CD4-positive, alpha-beta T cell (primary cell): ENCODE data around the gene VPS52. TPM values are rescaled to one million over a fixed set of nuclear protein-coding genes. Genes with fewer than 3 reads are reported as not detected.

Experiments
- ATAC-seq: fragments of 200-7000 bp; cut with Tn5 transposase; one replicate; pipeline ENCODE4 v1.10.0; 2022; ENCODE audit warnings: mild to moderate bottlenecking; ENCODE audit not compliant: poor library complexity
- CTCF ChIA-PET: fragments of 350-600 bp; sonication (Branson Sonifier 250); formaldehyde crosslinking; loops from one replicate; lab custom pipeline; 2021; ENCODE audit warnings: antibody characterized with exemption, inconsistent platforms; lab: Charles Lee
- POLR2A ChIA-PET: fragments of 350-600 bp; sonication (Branson Sonifier 250); formaldehyde crosslinking; loops from one replicate; lab custom pipeline; 2021; ENCODE audit warnings: antibody characterized with exemption, inconsistent platforms; lab: Charles Lee
- DNase-seq, 14 experiments: peaks; one replicate each; pipeline ENCODE4 v3.0.0-alpha.2; 2013 to 2020; ENCODE audit warnings: mixed read lengths in 2 of 14
- H3K27ac ChIP-seq, 2 donors: one replicate each; pipeline versions ENCODE4 v1.5.1 to v1.7.0; 2013; ENCODE audit warnings: low read length in 2 of 2, low read depth in 1 of 2, mild to moderate bottlenecking in 1 of 2
- H3K27me3 ChIP-seq, 2 experiments: 1 replicate in 1 of 2; 2 replicates in 1 of 2; pipeline versions ENCODE4 v1.6.1 to v1.7.0; 2013; ENCODE audit warnings: low read length in 2 of 2, control low read depth in 1 of 2, mild to moderate bottlenecking in 1 of 2, moderate library complexity in 1 of 2; ENCODE audit not compliant: insufficient read depth in 2 of 2, control insufficient read depth in 1 of 2
- H3K36me3 ChIP-seq: one replicate; pipeline ENCODE4 v1.6.1; 2013; ENCODE audit warnings: low read length, control low read depth; ENCODE audit not compliant: insufficient read depth
- H3K4me1 ChIP-seq: one replicate; pipeline ENCODE4 v1.6.1; 2013; ENCODE audit warnings: low read length, control low read depth; ENCODE audit not compliant: insufficient read depth
- H3K4me3 ChIP-seq: one replicate; pipeline ENCODE4 v1.5.1; 2013; ENCODE audit warnings: mild to moderate bottlenecking, low read length, moderate library complexity
- H3K9me3 ChIP-seq, 2 experiments: 1 replicate in 1 of 2; 2 replicates in 1 of 2; pipeline versions ENCODE4 v1.6.1 to v1.7.0; 2013; ENCODE audit warnings: low read length in 2 of 2, mild to moderate bottlenecking in 2 of 2, control low read depth in 1 of 2, moderate library complexity in 1 of 2; ENCODE audit not compliant: control insufficient read depth in 1 of 2, insufficient read depth in 1 of 2
- H3K27ac Mint-ChIP-seq: one replicate; pipeline ENCODE4 v1.8.0; 2020; ENCODE audit warnings: mixed read lengths
- H3K27me3 Mint-ChIP-seq: one replicate; pipeline ENCODE4 v1.8.0; 2021; ENCODE audit warnings: mixed read lengths
- H3K36me3 Mint-ChIP-seq: one replicate; pipeline ENCODE4 v1.8.0; 2021; ENCODE audit warnings: low read depth, mixed read lengths
- H3K4me1 Mint-ChIP-seq: one replicate; pipeline ENCODE4 v1.8.0; 2021; ENCODE audit warnings: low read depth, mixed read lengths
- H3K4me3 Mint-ChIP-seq: one replicate; pipeline ENCODE4 v1.8.0; 2020; ENCODE audit warnings: mild to moderate bottlenecking, mixed read lengths
- H3K9me3 Mint-ChIP-seq: one replicate; pipeline ENCODE4 v1.8.0; 2020; ENCODE audit warnings: mixed read lengths
- CTCF ChIP-seq: fragments of 200-600 bp; IDR thresholded peaks from one replicate; pipeline ENCODE4 v1.8.0; 2022; ENCODE audit warnings: antibody characterized with exemption, mild to moderate bottlenecking
- intact Hi-C, 2 experiments: fragments of 100-400 bp; cut with DNase I in 1 of 2; cut with micrococcal nuclease in 1 of 2; formaldehyde crosslinking; loops; one replicate each; pipeline versions ENCODE4 v1.15.1 to v1.9.0; 2023 to 2025; cut with DNase I, micrococcal nuclease
- total RNA-seq, 174 experiments: library from RNA in 2 of 174; stranded (reverse) in 2 of 174; gene quantifications; one replicate each; pipeline ENCODE4 v1.2.3 and lab custom pipeline; 2021 to 2026

VPS52 gene
- total RNA-seq, 2 experiments from 2014 or later = 67.9 TPM

GRCh38 chr6:33288921-33289783 lies 17.5 kb upstream of the VPS52 start, which contains the start of the genes PFDN6 and WDR46:
Gene PFDN6, plus strand, starts transcription at chr6:33289601. Its CDS starts 256 bp downstream, at chr6:33289857.
Gene WDR46, minus strand, starts transcription at chr6:33289239. Its CDS starts 69 bp downstream, at chr6:33289170.
- intact Hi-C loops = loop anchor here (1.0 kb wide), 4 partner anchors 9 to 18 kb away; partner anchors contain the start of genes VPS52 (in 2 of the 2), B3GALT4 (in 1 of the 2) and RGL2 (in 1 of the 2)
- H3K4me3 Mint-ChIP-seq = peak within 1 kb of the TSS; percentile 97
- Histone ChIP-seq H3K27ac (peak within 1 kb of the TSS; percentile 71 to 83), H3K4me3 (peak within 1 kb of the TSS; percentile 80), H3K36me3 (peaks cover 69% of the 10 kb centered on the region), H3K4me1 (peaks cover 39% of the 10 kb centered on the region), H3K27me3 (no peaks in the 10 kb centered on the region), H3K9me3 (no peaks in the 10 kb centered on the region)
- H3K36me3 Mint-ChIP-seq = peaks cover 75% of the 10 kb centered on the region
- ChIA-PET CTCF (interaction anchor here (0.6 to 2.1 kb wide), 7 partner anchors 10 to 321 kb away, joined by 3 to 14 read pairs (median 4); partner anchors contain the start of genes B3GALT4, RPS18, VPS52 and ZBTB22), POLR2A (interaction anchor here (0.7 to 5.0 kb wide), 20 partner anchors 8 to 1599 kb away, joined by 3 to 105 read pairs (median 5); partner anchors contain the start of genes B3GALT4, CUTA, RGL2 and RPS18)
- peak within 1 kb of the TSS; percentile 83 for H3K27ac Mint-ChIP-seq
- peaks cover 45% of the 10 kb centered on the region for H3K4me1 Mint-ChIP-seq
- ATAC-seq (peak; percentile 97), DNase-seq (peak; percentile 62 to 92 (median 76))
- no peaks in the 10 kb centered on the region for H3K9me3 Mint-ChIP-seq
- H3K27me3 Mint-ChIP-seq = no peaks in the 10 kb centered on the region
- TF ChIP-seq CTCF = no peak

DNA sequence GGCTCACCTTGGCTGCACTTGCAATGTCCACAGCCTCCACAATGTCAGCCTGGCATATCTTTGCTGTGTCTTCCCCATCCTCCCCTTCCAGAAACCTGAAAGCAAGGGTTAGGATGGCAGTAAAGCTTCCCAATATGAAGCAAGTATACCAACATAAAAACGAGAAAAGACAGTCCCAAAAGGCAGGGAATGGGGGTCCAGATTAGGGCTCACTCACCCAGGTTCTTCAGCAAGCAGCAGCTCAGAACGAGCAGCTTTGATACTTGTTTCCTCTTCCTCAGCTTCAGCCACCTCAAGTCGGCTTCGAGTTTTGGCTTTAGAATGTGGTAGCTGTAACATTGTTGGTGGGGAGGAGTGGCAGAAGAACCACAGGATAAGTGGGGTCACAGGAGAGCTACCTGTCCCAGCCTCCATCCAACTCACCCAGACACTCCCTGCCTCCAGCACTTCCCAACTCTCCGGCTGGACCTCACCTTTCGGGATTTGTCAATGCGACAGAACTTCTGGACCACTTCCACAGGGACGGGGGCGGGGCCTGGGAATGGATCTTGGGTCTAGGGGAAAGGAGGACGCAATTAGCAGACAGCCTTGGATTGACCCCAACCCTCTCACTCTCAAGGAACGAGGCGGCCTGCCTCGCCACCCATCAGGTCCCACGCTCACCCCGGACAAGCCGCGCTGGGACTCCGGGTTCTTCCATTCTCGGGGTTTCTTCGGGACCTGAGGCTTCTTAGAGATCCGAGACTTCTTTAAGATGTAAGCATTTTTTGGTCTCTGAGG lies 16.7 kb upstream of the VPS52 start:
- intact Hi-C loops = no loop called here

More for the DNA sequence above, 16.7 kb upstream of the VPS52 start:
- Histone ChIP-seq H3K9me3 (no peaks in the 10 kb centered on the region), H3K27ac (peak overlapping the region; percentile 71 to 83), H3K36me3 (peaks cover 67% of the 10 kb centered on the region), H3K27me3 (no peaks in the 10 kb centered on the region), H3K4me3 (peak overlapping the region; percentile 80), H3K4me1 (peaks cover 39% of the 10 kb centered on the region)
- ChIA-PET CTCF (interaction anchor here (0.6 to 2.1 kb wide), 5 partner anchors 11 to 321 kb away, joined by 3 to 14 read pairs (median 4); partner anchors contain the start of genes B3GALT4, RPS18 and VPS52), POLR2A (interaction anchor here (0.7 to 5.0 kb wide), 17 partner anchors 7 to 1599 kb away, joined by 3 to 105 read pairs (median 5); partner anchors contain the start of genes B3GALT4, RGL2, RPS18 and TAF11)
- no peak for TF ChIP-seq CTCF
- Mint-ChIP-seq H3K36me3 (peaks cover 69% of the 10 kb centered on the region), H3K27ac (peak overlapping the region; percentile 83), H3K4me1 (peaks cover 45% of the 10 kb centered on the region), H3K4me3 (peak overlapping the region; percentile 97), H3K27me3 (no peaks in the 10 kb centered on the region), H3K9me3 (no peaks in the 10 kb centered on the region)
- ATAC-seq (no peak), DNase-seq (no peak)
